ENCODE results near the gene MSI2. TPM values are rescaled to one million over a fixed set of nuclear protein-coding genes. Genes with fewer than 3 reads are reported as not detected.

The MSI2 gene
- total and polyA plus RNA-seq, 2 experiments from 2014 or later: 18.9 to 41.8 TPM

DNA sequence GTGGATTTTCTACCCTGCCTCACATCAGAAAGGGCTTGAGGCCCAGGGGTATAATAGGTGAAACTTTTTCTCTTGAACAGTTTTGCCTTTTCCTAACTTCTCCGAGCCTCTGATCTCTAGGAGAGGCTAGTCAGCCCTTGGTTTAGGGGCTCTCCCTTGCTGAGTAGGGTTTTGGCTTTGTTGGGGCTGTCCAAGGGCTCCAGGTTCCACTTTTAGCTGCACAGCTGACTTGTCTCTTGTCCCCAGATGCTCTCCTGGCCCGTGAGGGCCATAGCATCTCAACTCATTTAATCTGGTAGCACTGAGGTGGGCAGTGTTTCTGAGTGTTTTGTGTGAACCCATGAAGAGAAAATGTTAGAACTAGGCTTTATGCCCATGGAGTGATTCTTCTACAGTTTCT, 103.9 kb downstream of the MSI2 start (continued):
- TF ChIP-seq, protein P1, sequence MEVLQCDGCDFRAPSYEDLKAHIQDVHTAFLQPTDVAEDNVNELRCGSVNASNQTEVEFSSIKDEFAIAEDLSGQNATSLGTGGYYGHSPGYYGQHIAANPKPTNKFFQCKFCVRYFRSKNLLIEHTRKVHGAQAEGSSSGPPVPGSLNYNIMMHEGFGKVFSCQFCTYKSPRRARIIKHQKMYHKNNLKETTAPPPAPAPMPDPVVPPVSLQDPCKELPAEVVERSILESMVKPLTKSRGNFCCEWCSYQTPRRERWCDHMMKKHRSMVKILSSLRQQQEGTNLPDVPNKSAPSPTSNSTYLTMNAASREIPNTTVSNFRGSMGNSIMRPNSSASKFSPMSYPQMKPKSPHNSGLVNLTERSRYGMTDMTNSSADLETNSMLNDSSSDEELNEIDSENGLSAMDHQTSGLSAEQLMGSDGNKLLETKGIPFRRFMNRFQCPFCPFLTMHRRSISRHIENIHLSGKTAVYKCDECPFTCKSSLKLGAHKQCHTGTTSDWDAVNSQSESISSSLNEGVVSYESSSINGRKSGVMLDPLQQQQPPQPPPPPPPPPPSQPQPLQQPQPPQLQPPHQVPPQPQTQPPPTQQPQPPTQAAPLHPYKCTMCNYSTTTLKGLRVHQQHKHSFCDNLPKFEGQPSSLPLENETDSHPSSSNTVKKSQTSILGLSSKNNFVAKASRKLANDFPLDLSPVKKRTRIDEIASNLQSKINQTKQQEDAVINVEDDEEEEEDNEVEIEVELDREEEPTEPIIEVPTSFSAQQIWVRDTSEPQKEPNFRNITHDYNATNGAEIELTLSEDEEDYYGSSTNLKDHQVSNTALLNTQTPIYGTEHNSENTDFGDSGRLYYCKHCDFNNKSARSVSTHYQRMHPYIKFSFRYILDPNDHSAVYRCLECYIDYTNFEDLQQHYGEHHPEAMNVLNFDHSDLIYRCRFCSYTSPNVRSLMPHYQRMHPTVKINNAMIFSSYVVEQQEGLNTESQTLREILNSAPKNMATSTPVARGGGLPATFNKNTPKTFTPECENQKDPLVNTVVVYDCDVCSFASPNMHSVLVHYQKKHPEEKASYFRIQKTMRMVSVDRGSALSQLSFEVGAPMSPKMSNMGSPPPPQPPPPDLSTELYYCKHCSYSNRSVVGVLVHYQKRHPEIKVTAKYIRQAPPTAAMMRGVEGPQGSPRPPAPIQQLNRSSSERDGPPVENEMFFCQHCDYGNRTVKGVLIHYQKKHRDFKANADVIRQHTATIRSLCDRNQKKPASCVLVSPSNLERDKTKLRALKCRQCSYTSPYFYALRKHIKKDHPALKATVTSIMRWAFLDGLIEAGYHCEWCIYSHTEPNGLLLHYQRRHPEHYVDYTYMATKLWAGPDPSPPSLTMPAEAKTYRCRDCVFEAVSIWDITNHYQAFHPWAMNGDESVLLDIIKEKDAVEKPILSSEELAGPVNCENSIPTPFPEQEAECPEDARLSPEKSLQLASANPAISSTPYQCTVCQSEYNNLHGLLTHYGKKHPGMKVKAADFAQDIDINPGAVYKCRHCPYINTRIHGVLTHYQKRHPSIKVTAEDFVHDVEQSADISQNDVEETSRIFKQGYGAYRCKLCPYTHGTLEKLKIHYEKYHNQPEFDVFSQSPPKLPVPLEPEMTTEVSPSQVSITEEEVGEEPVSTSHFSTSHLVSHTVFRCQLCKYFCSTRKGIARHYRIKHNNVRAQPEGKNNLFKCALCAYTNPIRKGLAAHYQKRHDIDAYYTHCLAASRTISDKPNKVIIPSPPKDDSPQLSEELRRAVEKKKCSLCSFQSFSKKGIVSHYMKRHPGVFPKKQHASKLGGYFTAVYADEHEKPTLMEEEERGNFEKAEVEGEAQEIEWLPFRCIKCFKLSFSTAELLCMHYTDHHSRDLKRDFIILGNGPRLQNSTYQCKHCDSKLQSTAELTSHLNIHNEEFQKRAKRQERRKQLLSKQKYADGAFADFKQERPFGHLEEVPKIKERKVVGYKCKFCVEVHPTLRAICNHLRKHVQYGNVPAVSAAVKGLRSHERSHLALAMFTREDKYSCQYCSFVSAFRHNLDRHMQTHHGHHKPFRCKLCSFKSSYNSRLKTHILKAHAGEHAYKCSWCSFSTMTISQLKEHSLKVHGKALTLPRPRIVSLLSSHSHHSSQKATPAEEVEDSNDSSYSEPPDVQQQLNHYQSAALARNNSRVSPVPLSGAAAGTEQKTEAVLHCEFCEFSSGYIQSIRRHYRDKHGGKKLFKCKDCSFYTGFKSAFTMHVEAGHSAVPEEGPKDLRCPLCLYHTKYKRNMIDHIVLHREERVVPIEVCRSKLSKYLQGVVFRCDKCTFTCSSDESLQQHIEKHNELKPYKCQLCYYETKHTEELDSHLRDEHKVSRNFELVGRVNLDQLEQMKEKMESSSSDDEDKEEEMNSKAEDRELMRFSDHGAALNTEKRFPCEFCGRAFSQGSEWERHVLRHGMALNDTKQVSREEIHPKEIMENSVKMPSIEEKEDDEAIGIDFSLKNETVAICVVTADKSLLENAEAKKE (CRISPR knock-in tag; IDR thresholded peaks at IDR 0.05): no peak
- no peak for TF ChIP-seq JUNB (IDR thresholded peaks at IDR 0.05; ENCODE audit: unreplicated experiment)
- TF ChIP-seq CREB1 (CRISPR knock-in tag; IDR thresholded peaks at IDR 0.05; ENCODE audit: low read depth): no peak
- no peak for TF ChIP-seq STAT1 (IDR thresholded peaks at IDR 0.05; ENCODE audit: unreplicated experiment)
- TF ChIP-seq EZH2phosphoT487 (IDR thresholded peaks at IDR 0.05; ENCODE audit: unreplicated experiment): no peak

- Histone ChIP-seq H3K4me1 (ENCODE audit: insufficient read depth) (peaks cover 27% of the 10 kb centered on the region), H3K4me3 (no peak overlapping the region), H3F3A (replicated peaks; ENCODE audit: low read depth) (no peaks in the 10 kb centered on the region), H3K27me3 (ENCODE audit: insufficient read depth) (no peaks in the 10 kb centered on the region), H2AFZ (no peak overlapping the region), H3K27ac (ENCODE audit: low read depth) (no peak overlapping the region), H3K79me2 (replicated peaks; ENCODE audit: insufficient read depth) (peaks cover 34% of the 10 kb centered on the region), H3K4me2 (no peak overlapping the region), H3K36me3 (ENCODE audit: insufficient read depth) (no peaks in the 10 kb centered on the region), H4K20me1 (replicated peaks; ENCODE audit: insufficient read depth) (no peaks in the 10 kb centered on the region; the same call in 1 of the 2 replicates), H3K9me2 (ENCODE audit: insufficient read depth) (no peaks in the 10 kb centered on the region)
- no peaks in the 10 kb centered on the region for H3K9me3 Mint-ChIP-seq
- H3K27me3 Mint-ChIP-seq (ENCODE audit: insufficient read depth, low read depth, poor library complexity): peaks cover 5% of the 10 kb centered on the region
- TF ChIP-seq EZH2 (IDR thresholded peaks at IDR 0.05; ENCODE audit: low read depth, unreplicated experiment) (no peak), ZNF114 (CRISPR knock-in tag; IDR thresholded peaks at IDR 0.05) (no peak), CREB1 (CRISPR knock-in tag; IDR thresholded peaks at IDR 0.05; ENCODE audit: low read depth) (peak; percentile 55)
- ATAC-seq (no peak), DNase-seq (ENCODE audit: low spot score) (no peak)
- peaks cover 41% of the 10 kb centered on the region for H3K4me1 Mint-ChIP-seq
- no peak overlapping the region for H3K4me3 Mint-ChIP-seq
- H3K36me3 Mint-ChIP-seq (ENCODE audit: low read depth): no peaks in the 10 kb centered on the region
- H3K27ac Mint-ChIP-seq: no peak overlapping the region
Observed at GRCh38 chr17:57362797-57363556, 106.7 kb downstream of the MSI2 start.

All from GM23338 (cell line).